ENCODE results near the gene IL18RAP. TPM values are rescaled to one million over a fixed set of nuclear protein-coding genes. Genes with fewer than 3 reads are reported as not detected.
A peak's percentile ranks its signal among the peaks of the same experiment; 100 is the strongest.

Gene IL18RAP
- total RNA-seq, 1 donor from 2014 or later, result 1.2 TPM

DNA sequence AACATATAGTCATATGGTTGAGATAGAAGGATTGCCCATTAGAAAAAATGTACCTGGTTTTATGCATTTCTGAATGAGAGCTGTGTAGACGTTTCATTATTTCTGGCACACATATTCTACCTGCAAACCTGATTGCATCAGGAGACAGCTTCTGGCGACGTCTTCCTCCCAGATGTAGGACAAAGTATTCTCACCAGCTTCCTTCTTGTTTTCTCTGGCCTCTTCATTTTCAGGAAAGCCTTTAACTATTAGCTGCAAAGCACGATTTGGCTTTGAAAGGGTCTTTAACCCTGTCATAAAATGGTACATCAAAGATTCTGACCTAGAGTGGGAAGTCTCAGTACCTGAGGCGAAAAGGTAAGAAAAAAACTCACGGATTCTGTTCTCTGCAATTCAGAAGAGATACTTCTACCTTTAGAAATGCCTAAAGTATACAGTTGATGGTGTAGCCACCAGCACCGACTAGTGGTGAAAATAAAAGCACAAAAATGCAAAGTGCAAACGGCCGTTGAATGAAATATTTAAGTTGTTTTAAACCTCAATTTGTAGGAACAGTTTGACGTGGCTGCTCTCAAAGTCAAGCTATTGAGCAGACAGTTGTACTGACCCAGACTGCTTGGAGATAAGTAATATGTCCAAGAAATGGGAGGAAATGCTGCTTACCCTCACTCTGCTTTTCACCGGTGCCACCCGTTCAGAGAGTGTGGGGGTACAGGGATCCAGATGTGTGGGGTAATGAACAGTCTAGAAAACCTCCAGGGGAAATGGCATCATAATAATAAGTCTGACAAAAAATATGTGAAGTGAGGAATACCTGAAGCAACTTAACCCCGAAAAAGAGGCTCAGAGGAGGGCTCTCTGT is 20.2 kb downstream of the IL18RAP start:
- H3K4me1 Mint-ChIP-seq (ENCODE audit: unreplicated experiment), result no peaks in the 10 kb centered on the region
- H3K9me3 Mint-ChIP-seq, result no peaks in the 10 kb centered on the region
- no peaks in the 10 kb centered on the region for H3K36me3 Mint-ChIP-seq
- H3K27me3 Mint-ChIP-seq, result peaks cover 9% of the 10 kb centered on the region
- DNase-seq (ENCODE audit: extremely low spot score, unreplicated experiment), result no peak
- TF ChIP-seq, protein P1, sequence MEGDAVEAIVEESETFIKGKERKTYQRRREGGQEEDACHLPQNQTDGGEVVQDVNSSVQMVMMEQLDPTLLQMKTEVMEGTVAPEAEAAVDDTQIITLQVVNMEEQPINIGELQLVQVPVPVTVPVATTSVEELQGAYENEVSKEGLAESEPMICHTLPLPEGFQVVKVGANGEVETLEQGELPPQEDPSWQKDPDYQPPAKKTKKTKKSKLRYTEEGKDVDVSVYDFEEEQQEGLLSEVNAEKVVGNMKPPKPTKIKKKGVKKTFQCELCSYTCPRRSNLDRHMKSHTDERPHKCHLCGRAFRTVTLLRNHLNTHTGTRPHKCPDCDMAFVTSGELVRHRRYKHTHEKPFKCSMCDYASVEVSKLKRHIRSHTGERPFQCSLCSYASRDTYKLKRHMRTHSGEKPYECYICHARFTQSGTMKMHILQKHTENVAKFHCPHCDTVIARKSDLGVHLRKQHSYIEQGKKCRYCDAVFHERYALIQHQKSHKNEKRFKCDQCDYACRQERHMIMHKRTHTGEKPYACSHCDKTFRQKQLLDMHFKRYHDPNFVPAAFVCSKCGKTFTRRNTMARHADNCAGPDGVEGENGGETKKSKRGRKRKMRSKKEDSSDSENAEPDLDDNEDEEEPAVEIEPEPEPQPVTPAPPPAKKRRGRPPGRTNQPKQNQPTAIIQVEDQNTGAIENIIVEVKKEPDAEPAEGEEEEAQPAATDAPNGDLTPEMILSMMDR (conservative IDR thresholded peaks at IDR 0.05), result peak; percentile 82
- no peak overlapping the region for H3K27ac Mint-ChIP-seq
- no peak overlapping the region for H3K4me3 Mint-ChIP-seq

DNA sequence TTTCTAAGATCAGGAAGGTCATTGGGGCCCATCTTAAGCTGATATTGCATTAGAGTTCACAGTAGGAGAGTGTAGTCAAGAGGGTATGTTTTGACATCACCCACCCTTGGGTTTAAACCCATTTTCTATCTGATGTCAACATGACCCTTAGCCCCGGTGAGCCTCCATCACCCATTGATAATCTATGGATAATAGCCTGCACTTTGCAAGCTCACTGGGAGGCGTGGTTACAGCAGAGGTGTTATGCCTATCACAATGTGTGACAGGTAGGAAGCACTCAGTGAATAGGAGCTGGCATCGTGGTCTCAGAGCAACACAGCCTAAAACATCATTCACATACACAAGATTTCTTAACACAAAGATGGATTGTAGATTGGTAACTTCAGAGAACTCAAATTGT is 21.3 kb downstream of the IL18RAP start:
- Mint-ChIP-seq H3K4me3 (no peak overlapping the region), H3K4me1 (ENCODE audit: unreplicated experiment) (no peaks in the 10 kb centered on the region), H3K36me3 (no peaks in the 10 kb centered on the region), H3K9me3 (no peaks in the 10 kb centered on the region), H3K27ac (no peak overlapping the region), H3K27me3 (peaks cover 9% of the 10 kb centered on the region)
- DNase-seq (ENCODE audit: extremely low spot score, unreplicated experiment), result no peak
- TF ChIP-seq, protein P1 (conservative IDR thresholded peaks at IDR 0.05), result no peak

DNA sequence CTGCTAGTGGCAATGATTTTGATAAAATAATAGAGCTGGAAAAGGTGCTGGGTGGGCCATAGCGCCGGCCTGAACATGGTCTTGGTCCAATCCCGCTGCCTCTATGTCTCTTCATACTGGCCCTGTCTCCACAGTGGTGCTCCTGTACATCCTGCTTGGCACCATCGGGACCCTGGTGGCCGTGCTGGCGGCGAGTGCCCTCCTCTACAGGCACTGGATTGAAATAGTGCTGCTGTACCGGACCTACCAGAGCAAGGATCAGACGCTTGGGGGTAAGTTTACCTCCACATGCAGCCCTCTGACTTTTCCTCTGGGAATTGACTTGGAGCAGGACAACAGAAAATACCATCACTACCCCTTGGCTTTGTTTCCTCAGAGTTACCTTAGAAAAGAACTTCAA is 24.0 kb downstream of the IL18RAP start:
- no peaks in the 10 kb centered on the region for H3K9me3 Mint-ChIP-seq
- no peak for DNase-seq (ENCODE audit: extremely low spot score, unreplicated experiment)
- H3K4me3 Mint-ChIP-seq, result no peak overlapping the region
- no peak overlapping the region for H3K27ac Mint-ChIP-seq
- no peaks in the 10 kb centered on the region for H3K36me3 Mint-ChIP-seq
- H3K27me3 Mint-ChIP-seq, result peaks cover 9% of the 10 kb centered on the region
- H3K4me1 Mint-ChIP-seq (ENCODE audit: unreplicated experiment), result no peaks in the 10 kb centered on the region
- TF ChIP-seq, protein P1 (conservative IDR thresholded peaks at IDR 0.05), result no peak

DNA sequence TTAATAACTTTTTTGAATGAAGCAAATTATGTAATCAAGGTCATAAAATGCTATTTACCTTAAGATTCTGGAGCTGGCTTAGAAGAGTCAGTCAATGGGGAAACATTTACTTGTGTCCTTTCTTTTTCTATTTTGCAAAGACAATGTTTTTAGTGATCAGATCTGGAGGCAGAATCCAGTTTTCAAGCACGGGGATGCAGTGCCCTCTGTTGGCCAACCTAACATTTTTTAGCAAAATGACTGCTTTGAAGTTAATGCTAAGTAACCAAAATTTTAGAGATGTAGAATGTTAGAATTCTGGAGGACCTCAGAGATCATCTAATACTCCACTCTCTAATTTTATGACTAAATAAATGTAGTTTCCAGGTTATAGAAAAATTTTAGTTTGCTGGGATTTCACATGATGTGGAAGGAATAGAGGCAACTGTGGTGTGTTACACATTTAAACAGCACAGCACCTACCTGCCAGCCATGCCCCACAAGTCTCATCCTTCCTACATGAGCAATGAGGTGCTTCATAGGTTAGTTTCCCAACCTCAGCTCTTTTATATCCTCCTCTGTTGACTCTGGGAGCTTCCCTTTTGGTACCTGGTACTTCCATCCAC is 26.5 kb downstream of the IL18RAP start:
- Mint-ChIP-seq H3K4me1 (ENCODE audit: unreplicated experiment) (no peaks in the 10 kb centered on the region), H3K9me3 (no peaks in the 10 kb centered on the region), H3K36me3 (no peaks in the 10 kb centered on the region), H3K4me3 (no peak overlapping the region), H3K27me3 (peaks cover 6% of the 10 kb centered on the region), H3K27ac (no peak overlapping the region)
- TF ChIP-seq, protein P1 (conservative IDR thresholded peaks at IDR 0.05), result peak; percentile 88
- DNase-seq (ENCODE audit: extremely low spot score, unreplicated experiment), result no peak

DNA sequence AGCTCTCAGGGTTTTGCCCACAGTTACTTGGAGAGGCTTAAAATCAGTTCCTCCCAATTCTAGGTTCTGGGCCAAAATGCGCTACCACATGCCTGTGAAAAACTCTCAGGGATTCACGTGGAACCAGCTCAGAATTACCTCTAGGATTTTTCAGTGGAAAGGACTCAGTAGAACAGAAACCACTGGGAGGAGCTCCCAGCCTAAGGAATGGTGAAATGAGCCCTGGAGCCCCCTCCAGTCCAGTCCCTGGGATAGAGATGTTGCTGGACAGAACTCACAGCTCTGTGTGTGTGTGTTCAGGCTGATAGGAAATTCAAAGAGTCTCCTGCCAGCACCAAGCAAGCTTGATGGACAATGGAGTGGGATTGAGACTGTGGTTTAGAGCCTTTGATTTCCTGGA is 29.0 kb downstream of the IL18RAP start:
- Mint-ChIP-seq H3K27me3 (peaks cover 3% of the 10 kb centered on the region), H3K9me3 (peaks cover 4% of the 10 kb centered on the region), H3K36me3 (no peaks in the 10 kb centered on the region), H3K4me3 (no peak overlapping the region), H3K4me1 (ENCODE audit: unreplicated experiment) (no peaks in the 10 kb centered on the region), H3K27ac (no peak overlapping the region)
- TF ChIP-seq, protein P1 (conservative IDR thresholded peaks at IDR 0.05), result no peak
- no peak for DNase-seq (ENCODE audit: extremely low spot score, unreplicated experiment)

Measured in type B pancreatic cell (in vitro differentiated cells).